IPS DF 4.7 (cell line): Measurements from ENCODE around the gene GRIN2D.

Experiments
- DNase-seq: peaks from one replicate; pipeline ENCODE4 v3.0.0-alpha.2; 2013; ENCODE audit warnings: low spot score; ENCODE audit errors: extremely low read depth

GRIN2D gene

GRCh38 chr19:48441360-48442050 is 48.0 kb downstream of the GRIN2D start:
- DNase-seq = no peak

GRCh38 chr19:48442116-48443035 is 48.9 kb downstream of the GRIN2D start:
- DNase-seq = no peak

GRCh38 chr19:48443256-48443655 is 49.8 kb downstream of the GRIN2D start:
- no peak for DNase-seq
